GM19239 (cell line): Measurements from ENCODE around the gene ZNF550.
A peak's percentile ranks its signal among the peaks of the same experiment; 100 is the strongest.

Experiments used
- DNase-seq: peaks from one replicate; pipeline ENCODE4 v3.0.0; 2011; ENCODE audit warnings: low spot score; ENCODE audit not compliant: insufficient read length
- FAIRE-seq: peaks from 2 replicates; lab custom pipeline; 2011; peaks lifted over from hg19 to GRCh38; lab: Jason Lieb, UNC

The ZNF550 gene

DNA sequence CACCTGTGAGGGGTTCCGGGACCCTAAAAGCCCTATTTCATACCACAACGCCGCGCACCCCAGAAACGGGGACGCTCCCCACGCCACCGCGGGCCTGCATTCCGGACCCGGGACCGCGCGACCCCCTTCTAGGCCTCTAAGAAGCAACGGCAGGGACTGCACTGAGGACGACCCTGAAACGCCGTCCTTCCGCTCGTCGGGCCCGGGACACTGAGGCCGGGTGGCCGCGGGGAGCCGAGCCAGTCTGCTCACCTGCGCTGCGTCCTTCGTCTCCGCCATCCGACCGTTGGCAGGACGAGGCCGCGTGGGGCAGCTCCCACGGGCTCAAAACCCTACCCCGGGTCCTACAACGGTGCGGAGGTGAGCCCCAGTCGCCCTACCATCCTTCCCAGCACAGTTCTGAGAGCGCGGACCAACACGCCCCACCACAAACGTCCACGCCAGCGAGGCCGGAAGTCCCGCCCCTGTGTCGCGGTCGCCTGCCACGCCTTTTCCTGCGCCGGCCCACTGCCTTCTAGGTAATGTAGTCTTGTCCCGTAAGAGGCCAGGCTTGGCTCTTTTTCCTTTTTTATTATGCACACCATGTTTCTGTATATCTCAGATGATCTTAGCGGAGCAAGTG is at the start of gene ZNF550:
TSS of gene ZNF550 (minus strand) at position 460 of the 622 bp plus-strand sequence. CDS start at position 279, 181 bp downstream.
- FAIRE-seq: peak; percentile 97

GRCh38 chr19:57606931-57607330 is 47.3 kb upstream of the ZNF550 start:
- DNase-seq (no peak), FAIRE-seq (no peak)

More for the DNA sequence above, at the start of gene ZNF550:
- peak; percentile 81 for DNase-seq

GRCh38 chr19:57599761-57600383 is 40.2 kb upstream of the ZNF550 start, which contains the start of gene ZNF530:
TSS of gene ZNF530 (plus strand) at chr19:57599885. CDS start at chr19:57604346, 4,461 bp downstream.
- DNase-seq (peak; percentile 80), FAIRE-seq (peak; percentile 96)

- FAIRE-seq (no peak), DNase-seq (no peak)
These were observed 39.7 kb upstream of the ZNF550 start for GRCh38 chr19:57599377-57599760.

- DNase-seq (no peak), FAIRE-seq (no peak)
These were observed 27.9 kb upstream of the ZNF550 start for GRCh38 chr19:57587529-57587928.

DNA sequence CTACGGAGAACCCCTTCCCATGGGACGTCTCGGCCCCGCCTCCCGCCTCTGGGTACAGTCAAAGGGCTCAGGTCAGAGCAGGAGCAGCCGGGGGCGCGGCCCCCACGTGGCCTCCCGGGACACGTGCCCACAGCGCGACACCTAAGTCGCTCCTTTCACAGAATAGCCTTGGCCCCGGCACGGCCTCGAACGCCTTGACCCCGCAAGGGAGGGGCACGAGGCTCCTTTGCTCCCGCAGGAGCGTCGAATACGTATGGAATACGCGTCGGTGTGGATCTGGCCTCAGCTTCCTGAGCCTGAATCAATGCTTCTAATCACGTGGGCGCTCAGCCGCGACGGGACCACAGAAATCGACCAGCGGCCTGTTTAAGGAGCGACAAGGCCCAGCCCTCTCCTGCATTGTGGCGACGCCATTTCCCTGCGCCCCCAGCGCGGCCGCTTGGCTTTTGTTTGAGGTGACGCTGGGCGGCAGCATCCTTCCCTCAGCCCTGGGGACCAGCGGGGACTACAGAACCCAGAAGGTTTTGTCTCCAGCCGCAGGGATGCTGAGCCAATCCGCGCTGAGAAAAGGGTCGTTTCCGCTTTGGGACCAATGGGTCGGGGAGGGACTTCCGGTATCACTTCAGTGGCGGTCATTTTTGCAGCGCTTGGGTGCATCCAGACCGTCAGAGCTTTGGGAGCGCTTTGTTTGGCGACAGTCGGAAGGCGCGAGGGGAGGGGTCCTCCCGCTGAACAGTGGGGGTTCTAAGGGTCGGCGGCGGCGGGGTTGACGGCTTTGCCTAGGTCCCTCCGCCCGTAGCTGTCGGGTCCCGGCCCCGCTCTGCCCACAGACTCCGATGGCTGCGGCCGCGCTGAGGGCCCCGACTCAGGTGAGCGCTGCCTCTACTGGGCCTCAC is 24.1 kb upstream of the ZNF550 start, which contains the start of gene ZIK1:
TSS of gene ZIK1 (plus strand) at position 625 of the 896 bp plus-strand sequence. CDS start at position 837, 212 bp downstream.
- FAIRE-seq: peak; percentile 98

GRCh38 chr19:57583104-57583520 is 23.4 kb upstream of the ZNF550 start:
- DNase-seq (no peak), FAIRE-seq (no peak)

More for the DNA sequence above, 24.1 kb upstream of the ZNF550 start, which contains the start of gene ZIK1:
- DNase-seq: peak; percentile 91

DNA sequence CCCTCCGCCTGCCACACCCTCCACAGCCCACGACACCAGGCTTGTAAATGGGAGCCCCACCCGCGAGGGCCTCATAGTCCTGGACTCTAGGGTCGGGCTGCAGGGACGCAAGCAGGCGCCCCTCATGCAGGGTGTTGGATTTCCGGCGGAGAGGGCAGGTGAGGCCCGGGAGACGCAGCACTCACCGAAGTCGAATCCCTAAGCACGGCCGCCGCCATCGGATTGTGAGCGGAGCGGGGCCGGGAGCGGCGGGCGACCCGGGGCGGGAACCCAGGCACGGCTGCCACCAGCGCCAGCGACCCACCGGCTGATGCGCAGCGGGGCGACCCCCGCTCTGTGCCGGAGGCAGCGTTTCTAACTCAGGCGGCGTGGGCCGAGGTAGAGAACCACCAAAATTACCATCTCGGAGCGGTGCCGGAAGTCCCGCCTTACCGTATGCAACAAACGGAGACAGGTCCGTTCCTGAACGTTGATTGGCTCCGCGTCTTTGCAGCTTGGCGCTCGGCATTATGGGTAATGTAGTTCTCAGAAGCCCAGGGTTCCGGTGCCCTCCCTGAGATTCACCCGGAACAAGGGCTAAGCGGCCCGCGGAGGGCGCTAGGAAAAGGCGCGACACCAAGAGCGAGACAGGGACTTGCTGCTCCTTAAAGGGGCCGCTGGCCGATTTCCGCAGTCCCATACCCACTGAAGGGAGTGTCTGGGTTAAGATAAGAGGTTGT is 19.0 kb upstream of the ZNF550 start, which contains the start of gene ZNF416:
TSS of gene ZNF416 (minus strand) at position 425 of the 719 bp plus-strand sequence. CDS start at position 218, 207 bp downstream.
- DNase-seq (peak; percentile 91), FAIRE-seq (peak; percentile 99)

DNA sequence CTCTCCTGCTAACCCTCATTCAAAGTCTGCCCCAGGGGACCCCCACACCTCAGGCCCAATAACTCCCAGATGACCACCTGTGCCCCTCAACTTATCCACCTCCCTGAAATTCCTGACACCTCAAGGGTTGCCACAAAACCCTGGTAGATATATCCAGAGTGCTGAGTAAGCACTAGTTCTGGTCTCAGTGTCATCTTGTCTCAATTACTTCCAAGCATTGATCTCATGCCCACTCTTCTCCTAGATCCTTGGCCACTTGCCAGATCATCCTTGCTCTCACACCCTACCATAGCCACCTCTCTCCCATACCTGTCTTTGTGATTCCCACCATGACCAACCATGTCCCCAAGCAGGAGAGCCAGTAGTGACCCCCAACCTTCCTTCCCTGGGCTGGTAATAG is 17.0 kb upstream of the ZNF550 start:
- DNase-seq (no peak), FAIRE-seq (no peak)

- no peak for FAIRE-seq
- DNase-seq: no peak
These were observed 12.8 kb upstream of the ZNF550 start for GRCh38 chr19:57572415-57572947.

- FAIRE-seq (no peak), DNase-seq (no peak)
These were observed 11.0 kb upstream of the ZNF550 start for GRCh38 chr19:57570707-57571106.

DNA sequence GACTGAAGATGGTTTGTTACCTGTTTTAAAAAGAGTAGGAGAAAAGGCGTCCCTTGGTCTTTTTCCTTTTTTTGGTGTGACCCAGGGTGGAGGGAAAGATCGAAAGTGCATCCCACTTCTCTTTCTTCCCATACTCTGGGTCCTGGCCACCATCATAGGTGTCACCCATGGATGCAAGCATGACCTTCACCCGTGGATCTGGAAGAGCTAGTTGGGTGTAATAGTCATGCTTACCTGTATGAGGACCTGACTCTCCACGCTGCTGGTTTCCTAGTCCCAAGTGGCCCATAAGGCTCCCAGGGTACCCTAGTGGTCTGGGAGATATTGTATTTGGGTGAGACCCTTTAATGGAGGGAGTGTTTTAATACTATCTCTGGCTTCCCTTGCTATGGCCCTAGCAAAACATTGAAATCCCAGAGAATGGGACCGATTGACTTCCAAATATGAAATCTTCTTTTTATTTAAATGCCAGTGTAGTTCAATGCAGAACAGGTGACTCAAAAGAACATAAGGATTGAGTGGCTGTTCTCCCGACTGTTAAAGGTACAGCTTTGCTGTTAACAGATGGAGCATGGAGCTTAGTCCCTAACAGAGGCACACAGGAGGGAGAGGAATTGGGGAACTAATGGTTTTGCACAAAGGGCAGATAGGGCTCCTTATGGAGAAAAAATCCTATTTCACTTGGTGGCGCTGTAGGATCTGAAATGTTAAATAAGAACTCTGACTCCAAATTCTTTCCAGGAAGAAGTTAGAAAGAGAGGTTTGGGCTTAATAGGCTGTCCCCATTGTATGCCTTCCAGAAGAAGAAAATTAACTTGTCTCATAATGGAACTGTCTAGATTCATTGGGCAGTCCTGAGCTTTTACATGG is 7.0 kb upstream of the ZNF550 start:
- FAIRE-seq (no peak), DNase-seq (no peak)

DNA sequence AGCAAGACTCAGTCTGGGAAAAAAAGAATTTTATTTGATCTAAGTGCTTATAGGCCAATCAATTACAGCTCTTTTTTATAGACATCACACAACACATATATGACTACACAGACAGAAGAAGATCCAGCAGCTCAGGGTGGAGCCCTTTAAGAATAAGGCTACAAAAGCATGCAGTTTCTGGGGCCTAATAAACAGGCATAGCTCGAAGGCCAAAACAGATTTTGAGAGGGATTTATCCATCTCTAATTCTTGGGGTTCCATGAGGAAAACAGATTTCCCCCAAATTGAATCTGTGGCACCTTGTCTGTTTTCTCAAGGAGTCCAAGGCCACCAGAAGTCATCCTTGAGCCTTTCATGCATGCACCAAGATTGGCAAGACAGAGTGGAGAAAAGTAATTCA is 3.9 kb upstream of the ZNF550 start:
- no peak for DNase-seq
- FAIRE-seq: no peak

GRCh38 chr19:57560049-57560491 is 407 bp upstream of the ZNF550 start:
- FAIRE-seq (no peak), DNase-seq (no peak)

- FAIRE-seq (peak; percentile 68), DNase-seq (no peak)
These were observed 657 bp downstream of the ZNF550 start for GRCh38 chr19:57559008-57559403.

GRCh38 chr19:57558525-57558924 is 1.1 kb downstream of the ZNF550 start:
- DNase-seq (no peak), FAIRE-seq (no peak)

- FAIRE-seq (no peak), DNase-seq (no peak)
These were observed 2.0 kb downstream of the ZNF550 start for GRCh38 chr19:57557659-57558058.

- no peak for DNase-seq
- no peak for FAIRE-seq
These were observed 7.2 kb downstream of the ZNF550 start for GRCh38 chr19:57552432-57552831.

GRCh38 chr19:57546513-57546912 is 13.2 kb downstream of the ZNF550 start:
- FAIRE-seq (no peak), DNase-seq (no peak)
